CD4-positive, alpha-beta T cell (primary cell): ENCODE results near the gene GALNT3. TPM values are rescaled to one million over a fixed set of nuclear protein-coding genes. Genes with fewer than 3 reads are reported as not detected.

ENCODE experiments used
- ATAC-seq: fragments of 200-7000 bp; cut with Tn5 transposase; one replicate; pipeline ENCODE4 v1.10.0; 2022; ENCODE audit warnings: mild to moderate bottlenecking; ENCODE audit not compliant: poor library complexity
- CTCF ChIA-PET: fragments of 350-600 bp; sonication (Branson Sonifier 250); formaldehyde crosslinking; loops from one replicate; lab custom pipeline; 2021; ENCODE audit warnings: antibody characterized with exemption, inconsistent platforms; lab: Charles Lee
- POLR2A ChIA-PET: fragments of 350-600 bp; sonication (Branson Sonifier 250); formaldehyde crosslinking; loops from one replicate; lab custom pipeline; 2021; ENCODE audit warnings: antibody characterized with exemption, inconsistent platforms; lab: Charles Lee
- DNase-seq, 14 experiments: peaks; one replicate each; pipeline ENCODE4 v3.0.0-alpha.2; 2013 to 2020; ENCODE audit warnings: mixed read lengths in 2 of 14
- H3K27ac ChIP-seq, 2 donors: one replicate each; pipeline versions ENCODE4 v1.5.1 to v1.7.0; 2013; ENCODE audit warnings: low read length in 2 of 2, low read depth in 1 of 2, mild to moderate bottlenecking in 1 of 2
- H3K27me3 ChIP-seq, 2 experiments: 1 replicate in 1 of 2; 2 replicates in 1 of 2; pipeline versions ENCODE4 v1.6.1 to v1.7.0; 2013; ENCODE audit warnings: low read length in 2 of 2, control low read depth in 1 of 2, mild to moderate bottlenecking in 1 of 2, moderate library complexity in 1 of 2; ENCODE audit not compliant: insufficient read depth in 2 of 2, control insufficient read depth in 1 of 2
- H3K36me3 ChIP-seq: one replicate; pipeline ENCODE4 v1.6.1; 2013; ENCODE audit warnings: low read length, control low read depth; ENCODE audit not compliant: insufficient read depth
- H3K4me1 ChIP-seq: one replicate; pipeline ENCODE4 v1.6.1; 2013; ENCODE audit warnings: low read length, control low read depth; ENCODE audit not compliant: insufficient read depth
- H3K4me3 ChIP-seq: one replicate; pipeline ENCODE4 v1.5.1; 2013; ENCODE audit warnings: mild to moderate bottlenecking, low read length, moderate library complexity
- H3K9me3 ChIP-seq, 2 experiments: 1 replicate in 1 of 2; 2 replicates in 1 of 2; pipeline versions ENCODE4 v1.6.1 to v1.7.0; 2013; ENCODE audit warnings: low read length in 2 of 2, mild to moderate bottlenecking in 2 of 2, control low read depth in 1 of 2, moderate library complexity in 1 of 2; ENCODE audit not compliant: control insufficient read depth in 1 of 2, insufficient read depth in 1 of 2
- H3K27ac Mint-ChIP-seq: one replicate; pipeline ENCODE4 v1.8.0; 2020; ENCODE audit warnings: mixed read lengths
- H3K27me3 Mint-ChIP-seq: one replicate; pipeline ENCODE4 v1.8.0; 2021; ENCODE audit warnings: mixed read lengths
- H3K36me3 Mint-ChIP-seq: one replicate; pipeline ENCODE4 v1.8.0; 2021; ENCODE audit warnings: low read depth, mixed read lengths
- H3K4me1 Mint-ChIP-seq: one replicate; pipeline ENCODE4 v1.8.0; 2021; ENCODE audit warnings: low read depth, mixed read lengths
- H3K4me3 Mint-ChIP-seq: one replicate; pipeline ENCODE4 v1.8.0; 2020; ENCODE audit warnings: mild to moderate bottlenecking, mixed read lengths
- H3K9me3 Mint-ChIP-seq: one replicate; pipeline ENCODE4 v1.8.0; 2020; ENCODE audit warnings: mixed read lengths
- CTCF ChIP-seq: fragments of 200-600 bp; IDR thresholded peaks from one replicate; pipeline ENCODE4 v1.8.0; 2022; ENCODE audit warnings: antibody characterized with exemption, mild to moderate bottlenecking
- intact Hi-C, 2 experiments: fragments of 100-400 bp; cut with DNase I in 1 of 2; cut with micrococcal nuclease in 1 of 2; formaldehyde crosslinking; loops; one replicate each; pipeline versions ENCODE4 v1.15.1 to v1.9.0; 2023 to 2025; cut with DNase I, micrococcal nuclease
- total RNA-seq, 174 experiments: library from RNA in 2 of 174; stranded (reverse) in 2 of 174; gene quantifications; one replicate each; pipeline ENCODE4 v1.2.3 and lab custom pipeline; 2021 to 2026

Gene GALNT3
- total RNA-seq, 2 experiments from 2014 or later = 2.9 to 3.3 TPM

GRCh38 chr2:165697748-165698443 lies 96.2 kb downstream of the GALNT3 start:
- no peak overlapping the region for H3K4me3 Mint-ChIP-seq
- H3K27me3 Mint-ChIP-seq = peaks cover 4% of the 10 kb centered on the region
- POLR2A ChIA-PET = no interaction called here
- H3K36me3 ChIP-seq = no peaks in the 10 kb centered on the region
- H3K27ac ChIP-seq = no peak overlapping the region
- CTCF ChIA-PET = interaction anchor here (0.8 kb wide), 2 partner anchors 23 to 46 kb away, joined by 3 read pairs; no protein-coding TSS in a partner anchor
- no peak for ATAC-seq
- TF ChIP-seq CTCF = no peak
- no peaks in the 10 kb centered on the region for H3K4me1 Mint-ChIP-seq
- H3K9me3 ChIP-seq = no peaks in the 10 kb centered on the region
- H3K9me3 Mint-ChIP-seq = no peaks in the 10 kb centered on the region
- no peaks in the 10 kb centered on the region for H3K27me3 ChIP-seq
- H3K27ac Mint-ChIP-seq = no peak overlapping the region
- H3K4me1 ChIP-seq = no peaks in the 10 kb centered on the region
- DNase-seq = no peak
- intact Hi-C loops = loop anchor here in 1 of 2 experiments (2.0 kb wide), 1 partner anchor 297 kb away; no protein-coding TSS in a partner anchor
- no peak overlapping the region for H3K4me3 ChIP-seq
- no peaks in the 10 kb centered on the region for H3K36me3 Mint-ChIP-seq

Other genes starting within 250 kb of the GALNT3 start
- gene TTC21B, start 159.5 kb upstream of the GALNT3 start, total RNA-seq = 10 to 100 TPM; 22.9 to 25.4 TPM